Hematopoietic multipotent progenitor cell treated with erythropoietin and hydrocortisone succinate and interleukin-3 and kit ligand, for 15 days (in vitro differentiated cells): Measurements from ENCODE around the gene ZNF821.
A peak's percentile ranks its signal among the peaks of the same experiment; 100 is the strongest.
"Not testable (repeated sequence)": the region's sequence is repeated elsewhere in the genome, so short reads cannot be mapped to it uniquely, and the experiment has no call there.

Experiments used
- DNase-seq: peaks from one replicate; pipeline ENCODE4 v3.0.0-alpha.2; 2015; ENCODE audit warnings: low spot score

ZNF821 gene

GRCh38 chr16:71883849-71884638, at the start of gene ZNF821:
ZNF821 (minus strand) TSS chr16:71884182; CDS start chr16:71879946, 4,236 bp downstream.
- peak; percentile 27 for DNase-seq

GRCh38 chr16:71933017-71933416, 49.0 kb upstream of the ZNF821 start:
- DNase-seq: no peak

- DNase-seq: no peak
Observed at GRCh38 chr16:71931599-71931998, 47.6 kb upstream of the ZNF821 start.

GRCh38 chr16:71931001-71931400, 47.0 kb upstream of the ZNF821 start:
- no peak for DNase-seq

- DNase-seq: no peak
Observed at GRCh38 chr16:71930013-71930563, 46.1 kb upstream of the ZNF821 start.

GRCh38 chr16:71929048-71929447, 45.1 kb upstream of the ZNF821 start:
- DNase-seq: no peak

GRCh38 chr16:71927787-71928186, 43.8 kb upstream of the ZNF821 start:
- DNase-seq: no peak

GRCh38 chr16:71927383-71927782, 43.4 kb upstream of the ZNF821 start:
- DNase-seq: peak; percentile 42

GRCh38 chr16:71924710-71925109, 40.7 kb upstream of the ZNF821 start:
- DNase-seq: no peak

- no peak for DNase-seq
Observed at GRCh38 chr16:71923941-71924690, 40.1 kb upstream of the ZNF821 start.

- no peak for DNase-seq
Observed at GRCh38 chr16:71920658-71921057, 36.7 kb upstream of the ZNF821 start.

GRCh38 chr16:71919035-71919434, 35.1 kb upstream of the ZNF821 start:
- DNase-seq: no peak

GRCh38 chr16:71917900-71918299, 33.9 kb upstream of the ZNF821 start:
- DNase-seq: no peak

- no peak for DNase-seq
Observed at GRCh38 chr16:71916397-71916920, 32.5 kb upstream of the ZNF821 start.

- no peak for DNase-seq
Observed at GRCh38 chr16:71915350-71915749, 31.4 kb upstream of the ZNF821 start.

GRCh38 chr16:71914802-71915201, 30.8 kb upstream of the ZNF821 start:
- no peak for DNase-seq

- no peak for DNase-seq
Observed at GRCh38 chr16:71912534-71913275, 28.7 kb upstream of the ZNF821 start.

GRCh38 chr16:71911121-71911520, 27.1 kb upstream of the ZNF821 start:
- DNase-seq: no peak

GRCh38 chr16:71905765-71906164, 21.8 kb upstream of the ZNF821 start:
- DNase-seq: not testable (repeated sequence)

GRCh38 chr16:71904239-71904638, 20.3 kb upstream of the ZNF821 start:
- DNase-seq: no peak

GRCh38 chr16:71903608-71904007, 19.6 kb upstream of the ZNF821 start:
- DNase-seq: no peak
